ENCODE data around the gene BARD1. TPM values are rescaled to one million over a fixed set of nuclear protein-coding genes. Genes with fewer than 3 reads are reported as not detected.
A peak's percentile ranks its signal among the peaks of the same experiment; 100 is the strongest.
"Not testable (repeated sequence)": the region's sequence is repeated elsewhere in the genome, so short reads cannot be mapped to it uniquely, and the experiment has no call there.

BARD1 gene
- 21.2 and 61.8 TPM in 2 replicates for total RNA-seq

DNA sequence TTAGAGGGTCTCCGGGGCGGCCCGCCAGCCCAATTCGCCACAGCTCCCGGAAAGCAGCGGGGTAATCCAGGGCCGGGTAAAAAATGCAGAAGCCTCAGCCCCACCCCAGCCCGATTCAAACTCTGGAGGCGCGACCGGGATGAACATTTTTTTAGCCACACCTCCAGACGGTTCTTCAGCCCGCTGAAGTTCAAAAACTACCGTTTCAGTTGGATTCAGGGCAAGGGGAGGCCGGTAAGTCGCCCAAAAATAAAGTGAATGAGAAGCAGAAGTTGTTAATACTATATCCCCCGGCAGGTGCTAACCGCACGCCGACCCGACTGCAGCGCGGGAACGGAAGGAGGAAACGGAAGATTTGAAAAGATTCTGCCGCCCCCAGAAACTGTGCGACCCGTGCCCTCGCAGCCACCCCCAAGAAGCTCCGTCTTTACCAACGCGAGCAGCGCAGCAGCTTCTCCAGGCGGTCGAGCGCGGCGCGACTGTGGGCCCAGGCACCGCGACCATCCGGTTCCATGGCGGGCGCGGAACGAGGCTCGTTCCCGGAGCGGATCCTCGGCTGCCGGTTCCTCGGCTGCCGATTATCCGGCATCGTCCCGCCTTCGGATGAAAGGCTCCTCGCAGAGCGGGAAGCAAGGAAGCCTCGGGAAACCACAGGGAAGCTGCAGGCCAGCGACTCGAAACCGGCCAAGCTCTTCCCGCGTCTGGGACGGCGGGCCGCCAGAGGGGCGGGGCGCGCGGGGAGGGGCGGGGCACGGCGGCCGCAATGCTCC is at the start of gene BARD1:
BARD1 (minus strand) TSS at position 703 of the 770 bp plus-strand sequence; CDS start at position 589, 114 bp downstream.
- DNase-seq (ENCODE audit: low read depth, low spot score), result no peak

DNA sequence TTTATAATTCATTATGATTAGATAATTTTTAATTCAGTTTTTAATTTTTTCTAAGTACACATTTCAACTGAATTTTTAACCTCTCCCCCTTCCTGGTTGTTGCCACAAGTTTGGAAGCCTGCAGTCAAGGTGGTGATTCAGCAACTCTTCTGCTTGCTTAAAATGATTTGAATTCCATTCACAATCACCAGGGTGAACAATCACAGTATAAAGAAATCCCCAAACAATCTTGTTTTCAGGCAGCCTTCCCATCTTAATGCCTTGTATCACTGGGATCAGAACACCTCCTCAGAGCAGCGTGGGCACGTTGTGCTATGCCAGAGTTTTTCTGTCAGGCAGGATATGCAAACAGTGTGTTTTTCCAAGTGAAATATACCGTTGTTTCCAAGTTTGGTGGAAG is 46.7 kb upstream of the BARD1 start:
- no peak for DNase-seq (ENCODE audit: low read depth, low spot score)

GRCh38 chr2:214853906-214854305 is 44.4 kb upstream of the BARD1 start:
- DNase-seq (ENCODE audit: low read depth, low spot score), result no peak

- no peak for DNase-seq (ENCODE audit: low read depth, low spot score)
Measured at GRCh38 chr2:214843823-214844222, 34.3 kb upstream of the BARD1 start.

DNA sequence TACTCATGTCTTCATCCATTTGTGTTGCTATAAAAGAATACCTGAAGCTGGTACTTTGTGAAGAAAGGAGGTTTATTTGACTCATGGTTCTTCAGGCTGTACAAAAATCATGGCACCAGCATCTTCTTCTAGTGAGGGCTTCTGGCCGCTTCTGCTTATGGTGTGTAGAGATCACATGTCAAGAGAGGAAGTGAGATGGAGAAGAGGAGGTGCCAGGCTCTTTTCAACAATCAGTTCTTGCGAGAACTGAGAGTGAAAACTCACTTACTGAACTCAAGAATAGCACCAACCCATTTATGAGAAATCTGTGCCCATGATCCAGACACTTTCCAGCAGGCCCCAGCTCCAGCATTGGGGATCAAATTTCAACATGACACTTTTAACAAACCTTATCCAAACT is 30.0 kb upstream of the BARD1 start:
- no peak for DNase-seq (ENCODE audit: low read depth, low spot score)

- DNase-seq (ENCODE audit: low read depth, low spot score), result no peak
Measured at GRCh38 chr2:214837466-214837865, 28.0 kb upstream of the BARD1 start.

GRCh38 chr2:214836568-214836967 is 27.1 kb upstream of the BARD1 start:
- DNase-seq (ENCODE audit: low read depth, low spot score), result no peak

- no peak for DNase-seq (ENCODE audit: low read depth, low spot score)
Measured at GRCh38 chr2:214830794-214831346, 21.4 kb upstream of the BARD1 start.

- no peak for DNase-seq (ENCODE audit: low read depth, low spot score)
Measured at GRCh38 chr2:214816008-214816533, 6.6 kb upstream of the BARD1 start.

- no peak for DNase-seq (ENCODE audit: low read depth, low spot score)
Measured at GRCh38 chr2:214810671-214811070, 1.2 kb upstream of the BARD1 start.

DNA sequence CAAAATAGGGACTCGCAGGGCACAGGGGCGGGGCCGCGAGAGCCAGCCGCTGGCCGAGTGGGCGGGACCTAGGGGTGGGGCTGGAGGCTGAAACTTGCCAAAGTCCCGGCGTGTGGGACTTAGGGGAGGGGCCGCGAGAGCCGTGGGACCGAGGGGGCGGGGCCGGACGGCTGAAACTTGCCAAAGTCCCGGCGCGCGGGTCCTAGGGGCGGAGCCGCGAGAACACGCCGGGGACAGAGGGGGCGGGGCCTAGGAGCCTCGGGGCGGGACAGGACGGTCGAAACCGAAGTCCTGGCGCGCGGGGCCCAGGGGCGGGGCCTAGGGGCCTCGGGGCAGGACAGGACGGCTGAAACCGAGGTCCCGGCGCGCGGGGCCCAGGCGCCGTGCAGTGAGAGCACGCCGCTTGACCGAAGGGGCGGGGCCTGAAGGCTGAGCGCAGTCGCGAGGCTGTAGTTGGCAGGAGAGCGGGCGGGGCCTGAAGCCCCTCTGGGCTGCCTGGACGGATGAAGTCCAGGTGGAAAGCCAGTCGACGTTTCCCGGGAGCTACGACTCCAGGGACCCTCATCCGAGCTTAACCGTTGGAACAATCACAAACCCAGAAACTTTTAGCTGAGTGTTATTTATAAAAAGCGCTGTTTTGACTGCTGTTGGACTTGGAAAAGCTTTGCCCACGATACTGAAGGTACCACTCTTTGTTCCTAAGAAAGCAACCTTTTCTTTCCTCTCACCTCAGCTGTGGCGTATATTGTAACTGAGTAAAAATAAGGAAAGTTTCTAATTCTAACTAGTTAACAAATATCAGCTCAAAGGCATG is 475 bp upstream of the BARD1 start:
- DNase-seq (ENCODE audit: low read depth, low spot score), result peak; percentile 91

DNA sequence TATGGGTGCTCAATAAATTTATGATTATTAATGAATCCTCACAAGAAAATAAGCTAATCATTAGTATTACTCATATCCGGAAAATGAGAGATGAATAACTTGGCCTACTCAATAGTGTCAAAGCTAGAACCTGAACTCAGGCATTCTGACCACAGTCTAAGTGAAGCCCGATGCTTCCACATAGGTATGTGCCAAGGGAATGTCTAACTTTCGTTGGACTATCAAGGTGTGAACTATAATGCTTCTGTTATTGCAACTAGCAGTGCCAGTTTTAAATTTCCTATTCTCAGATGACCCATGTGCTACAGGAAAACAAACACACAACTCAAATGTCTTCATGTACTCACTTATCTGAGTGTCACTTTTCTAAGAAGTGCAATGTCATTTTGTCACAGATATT is 1.8 kb downstream of the BARD1 start:
- DNase-seq (ENCODE audit: low read depth, low spot score), result no peak

- no peak for DNase-seq (ENCODE audit: low read depth, low spot score)
Measured at GRCh38 chr2:214801768-214802397, 7.6 kb downstream of the BARD1 start.

GRCh38 chr2:214801068-214801467 is 8.4 kb downstream of the BARD1 start:
- DNase-seq (ENCODE audit: low read depth, low spot score), result no peak

GRCh38 chr2:214800180-214800579 is 9.3 kb downstream of the BARD1 start:
- no peak for DNase-seq (ENCODE audit: low read depth, low spot score)

DNA sequence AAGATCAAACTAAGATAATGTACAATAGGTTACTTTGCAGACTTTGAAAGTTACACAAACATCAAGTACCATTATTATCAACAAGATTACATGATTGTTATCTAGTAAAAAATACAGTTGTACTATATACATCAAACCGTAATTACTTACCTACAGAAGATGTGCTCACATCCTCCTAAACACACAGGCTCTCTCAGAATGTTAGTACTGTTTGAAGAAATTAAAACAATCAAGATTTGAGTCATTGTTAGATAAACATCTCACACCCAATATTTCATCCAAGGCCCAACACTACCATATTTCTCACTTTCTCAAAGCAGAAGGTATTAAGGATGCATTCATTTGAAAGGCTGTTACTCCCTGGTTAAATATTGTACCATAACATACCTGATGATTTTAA is 12.6 kb downstream of the BARD1 start:
- no peak for DNase-seq (ENCODE audit: low read depth, low spot score)

GRCh38 chr2:214783181-214783580 is 26.3 kb downstream of the BARD1 start:
- DNase-seq (ENCODE audit: low read depth, low spot score), result not testable (repeated sequence)

GRCh38 chr2:214782671-214783070 is 26.8 kb downstream of the BARD1 start:
- DNase-seq (ENCODE audit: low read depth, low spot score), result peak; percentile 10

DNA sequence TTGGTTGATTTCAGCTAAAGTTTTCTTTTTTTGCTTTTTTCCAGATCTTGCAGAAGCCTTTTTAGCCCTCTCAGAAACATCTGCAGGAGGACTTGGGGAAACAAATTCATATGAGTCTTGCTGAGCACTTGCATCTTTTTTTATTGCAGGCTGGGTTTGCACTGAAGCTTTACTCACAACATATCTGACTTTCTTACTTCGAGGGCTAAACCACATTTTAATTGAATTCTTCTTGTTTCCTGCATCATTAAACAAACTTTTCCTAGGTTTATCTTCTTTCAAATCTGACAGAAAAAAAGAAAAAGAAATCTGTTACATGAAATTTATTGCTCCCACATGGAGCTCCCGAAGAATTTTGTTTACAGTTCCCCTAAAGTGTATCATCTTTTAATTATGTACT is 28.3 kb downstream of the BARD1 start:
- DNase-seq (ENCODE audit: low read depth, low spot score), result no peak

DNA sequence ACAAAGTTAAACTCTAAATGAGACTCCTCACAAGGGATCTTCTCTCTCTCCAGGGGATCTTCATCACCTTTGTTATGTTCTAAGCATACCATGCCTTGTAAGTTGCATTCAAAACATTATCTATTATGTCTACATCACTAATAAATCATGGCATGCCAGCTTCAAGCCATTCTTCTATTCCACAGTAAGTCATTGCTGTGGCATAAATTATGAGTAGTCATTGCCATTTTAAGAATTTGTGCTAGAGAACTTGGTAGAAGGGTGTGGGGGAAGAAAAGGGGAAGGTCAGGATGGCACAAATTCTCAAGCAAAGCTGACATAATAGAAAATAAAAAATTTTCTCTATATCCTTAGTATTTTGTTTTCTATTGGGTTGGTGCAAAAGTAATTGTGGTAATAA is 33.5 kb downstream of the BARD1 start:
- no peak for DNase-seq (ENCODE audit: low read depth, low spot score)

DNA sequence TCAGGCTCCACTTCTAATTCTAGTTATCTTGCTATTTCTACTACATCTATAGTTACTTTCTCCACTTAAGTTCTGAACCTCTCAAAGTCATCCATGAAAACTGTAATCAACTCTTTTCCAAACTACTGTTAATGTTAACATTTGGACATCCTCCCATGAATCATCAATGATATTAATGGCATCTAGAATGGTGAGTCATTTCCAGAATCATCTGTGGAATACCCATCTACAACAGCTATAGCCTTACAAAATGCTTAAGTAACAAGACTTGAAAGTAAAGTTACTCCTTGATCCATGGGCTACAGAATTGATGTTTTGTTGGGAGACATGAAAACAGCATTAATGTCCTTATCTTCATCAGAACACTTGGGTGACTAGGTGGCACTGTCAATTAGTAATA is 35.4 kb downstream of the BARD1 start:
- no peak for DNase-seq (ENCODE audit: low read depth, low spot score)
